Thyroid gland (tissue), 4 donors: ENCODE data around the gene SYS1.

Experiments
- POLR2A ChIP-seq, 2 donors: fragments of 450-650 bp; IDR thresholded peaks; one replicate each; pipeline ENCODE4 v1.6.1; 2017; ENCODE audit warnings: antibody characterized with exemption in 2 of 2, mild to moderate bottlenecking in 2 of 2, moderate library complexity in 1 of 2
- TF ChIP-seq, protein P1 (sequence below), 6 experiments: fragments of 200-600 bp in 3 of 6; fragments of 450-650 bp in 3 of 6; sonication (generic) in 3 of 6; IDR thresholded peaks; one replicate each; pipeline ENCODE4 v1.5.1; 2016 to 2019; ENCODE audit warnings: antibody characterized with exemption in 6 of 6, mild to moderate bottlenecking in 2 of 6, inconsistent platforms in 1 of 6, moderate library complexity in 1 of 6

DNA sequence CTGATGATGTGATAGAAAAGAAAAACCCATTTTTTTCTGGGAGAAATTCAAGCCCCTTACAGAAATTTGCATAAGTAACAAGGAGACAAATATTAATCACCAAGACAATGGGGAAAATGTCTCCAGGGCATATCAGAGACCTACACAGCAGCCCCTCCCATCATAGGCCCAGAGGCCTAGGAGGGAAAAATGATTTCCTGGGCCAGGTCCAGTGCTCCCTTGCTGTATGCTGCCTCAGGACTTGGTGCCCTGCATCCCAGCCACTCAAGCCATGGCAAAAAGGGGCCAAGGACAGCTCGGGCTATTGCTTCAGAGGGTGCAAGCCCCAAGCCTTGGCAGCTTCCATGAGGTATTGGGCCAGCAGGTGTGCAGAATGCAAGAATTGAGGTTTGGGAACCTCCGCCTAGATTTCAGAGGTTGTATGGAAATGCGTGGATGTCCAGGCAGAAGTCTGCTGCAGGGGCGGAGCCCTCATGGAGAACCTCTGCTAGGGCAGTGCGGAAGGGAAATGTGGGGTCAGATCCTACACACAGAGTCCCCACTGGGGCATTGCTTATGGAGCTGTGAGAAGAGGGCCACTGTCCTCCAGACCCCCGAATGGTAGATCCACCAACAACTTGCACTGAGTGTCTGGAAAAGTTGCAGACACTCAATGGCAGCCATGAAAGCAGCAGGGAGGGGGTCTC is 37.5 kb downstream of the SYS1 start:
- TF ChIP-seq, protein P1, sequence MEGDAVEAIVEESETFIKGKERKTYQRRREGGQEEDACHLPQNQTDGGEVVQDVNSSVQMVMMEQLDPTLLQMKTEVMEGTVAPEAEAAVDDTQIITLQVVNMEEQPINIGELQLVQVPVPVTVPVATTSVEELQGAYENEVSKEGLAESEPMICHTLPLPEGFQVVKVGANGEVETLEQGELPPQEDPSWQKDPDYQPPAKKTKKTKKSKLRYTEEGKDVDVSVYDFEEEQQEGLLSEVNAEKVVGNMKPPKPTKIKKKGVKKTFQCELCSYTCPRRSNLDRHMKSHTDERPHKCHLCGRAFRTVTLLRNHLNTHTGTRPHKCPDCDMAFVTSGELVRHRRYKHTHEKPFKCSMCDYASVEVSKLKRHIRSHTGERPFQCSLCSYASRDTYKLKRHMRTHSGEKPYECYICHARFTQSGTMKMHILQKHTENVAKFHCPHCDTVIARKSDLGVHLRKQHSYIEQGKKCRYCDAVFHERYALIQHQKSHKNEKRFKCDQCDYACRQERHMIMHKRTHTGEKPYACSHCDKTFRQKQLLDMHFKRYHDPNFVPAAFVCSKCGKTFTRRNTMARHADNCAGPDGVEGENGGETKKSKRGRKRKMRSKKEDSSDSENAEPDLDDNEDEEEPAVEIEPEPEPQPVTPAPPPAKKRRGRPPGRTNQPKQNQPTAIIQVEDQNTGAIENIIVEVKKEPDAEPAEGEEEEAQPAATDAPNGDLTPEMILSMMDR (IDR thresholded peaks at IDR 0.05), result no peak
- TF ChIP-seq POLR2A (IDR thresholded peaks at IDR 0.05), result no peak
